ENCODE results near the gene NPAS2.

The NPAS2 gene

GRCh38 chr2:100944617-100945432 is 124.9 kb downstream of the NPAS2 start:
- DNase-seq (ENCODE audit: low read depth): no peak

GRCh38 chr2:100945433-100945740 is 125.4 kb downstream of the NPAS2 start:
- no peak for DNase-seq (ENCODE audit: low read depth)

GRCh38 chr2:100945930-100946607 is 126.1 kb downstream of the NPAS2 start:
- DNase-seq (ENCODE audit: low read depth): no peak

- DNase-seq (ENCODE audit: low read depth): peak; percentile 26
These were observed 129.2 kb downstream of the NPAS2 start for GRCh38 chr2:100948942-100949811.

- no peak for DNase-seq (ENCODE audit: low read depth)
These were observed 132.6 kb downstream of the NPAS2 start for GRCh38 chr2:100952512-100952911.

- no peak for DNase-seq (ENCODE audit: low read depth)
These were observed 133.6 kb downstream of the NPAS2 start for GRCh38 chr2:100953406-100954043.

GRCh38 chr2:100954044-100954420 is 134.1 kb downstream of the NPAS2 start:
- no peak for DNase-seq (ENCODE audit: low read depth)

GRCh38 chr2:100955226-100955625 is 135.3 kb downstream of the NPAS2 start:
- no peak for DNase-seq (ENCODE audit: low read depth)

GRCh38 chr2:100956081-100956480 is 136.1 kb downstream of the NPAS2 start:
- DNase-seq (ENCODE audit: low read depth): no peak

GRCh38 chr2:100957996-100958653 is 138.2 kb downstream of the NPAS2 start:
- DNase-seq (ENCODE audit: low read depth): peak; percentile 97

GRCh38 chr2:100959225-100959880 is 139.4 kb downstream of the NPAS2 start:
- DNase-seq (ENCODE audit: low read depth): no peak

- DNase-seq (ENCODE audit: low read depth): no peak
These were observed 140.7 kb downstream of the NPAS2 start for GRCh38 chr2:100960688-100961087.

GRCh38 chr2:100962366-100963025 is 142.6 kb downstream of the NPAS2 start:
- no peak for DNase-seq (ENCODE audit: low read depth)

GRCh38 chr2:100963026-100963375 is 143.1 kb downstream of the NPAS2 start:
- DNase-seq (ENCODE audit: low read depth): no peak

GRCh38 chr2:100964222-100964621 is 144.3 kb downstream of the NPAS2 start:
- DNase-seq (ENCODE audit: low read depth): no peak

GRCh38 chr2:100964681-100965169 is 144.8 kb downstream of the NPAS2 start:
- DNase-seq (ENCODE audit: low read depth): no peak

GRCh38 chr2:100965596-100965995 is 145.7 kb downstream of the NPAS2 start:
- DNase-seq (ENCODE audit: low read depth): no peak

GRCh38 chr2:100967716-100968115 is 147.8 kb downstream of the NPAS2 start:
- no peak for DNase-seq (ENCODE audit: low read depth)

- DNase-seq (ENCODE audit: low read depth): no peak
These were observed 148.5 kb downstream of the NPAS2 start for GRCh38 chr2:100968146-100969145.
